OCI-LY3 (cell line): Measurements from ENCODE around the gene LNX1.

Source experiments
- EZH2phosphoT487 ChIP-seq: fragments of 200-600 bp; shearing (Covaris generic); IDR thresholded peaks from 2 replicates; pipeline ENCODE4 v1.6.1; 2018; ENCODE audit warnings: antibody characterized with exemption, mixed run types, low read depth
- TF ChIP-seq, protein P1 (sequence below): fragments of 200-600, 300-600 bp; sonication (generic); IDR thresholded peaks from 2 replicates; pipeline ENCODE4 v1.5.1; 2014; ENCODE audit warnings: antibody characterized with exemption, low read length, low read depth

DNA sequence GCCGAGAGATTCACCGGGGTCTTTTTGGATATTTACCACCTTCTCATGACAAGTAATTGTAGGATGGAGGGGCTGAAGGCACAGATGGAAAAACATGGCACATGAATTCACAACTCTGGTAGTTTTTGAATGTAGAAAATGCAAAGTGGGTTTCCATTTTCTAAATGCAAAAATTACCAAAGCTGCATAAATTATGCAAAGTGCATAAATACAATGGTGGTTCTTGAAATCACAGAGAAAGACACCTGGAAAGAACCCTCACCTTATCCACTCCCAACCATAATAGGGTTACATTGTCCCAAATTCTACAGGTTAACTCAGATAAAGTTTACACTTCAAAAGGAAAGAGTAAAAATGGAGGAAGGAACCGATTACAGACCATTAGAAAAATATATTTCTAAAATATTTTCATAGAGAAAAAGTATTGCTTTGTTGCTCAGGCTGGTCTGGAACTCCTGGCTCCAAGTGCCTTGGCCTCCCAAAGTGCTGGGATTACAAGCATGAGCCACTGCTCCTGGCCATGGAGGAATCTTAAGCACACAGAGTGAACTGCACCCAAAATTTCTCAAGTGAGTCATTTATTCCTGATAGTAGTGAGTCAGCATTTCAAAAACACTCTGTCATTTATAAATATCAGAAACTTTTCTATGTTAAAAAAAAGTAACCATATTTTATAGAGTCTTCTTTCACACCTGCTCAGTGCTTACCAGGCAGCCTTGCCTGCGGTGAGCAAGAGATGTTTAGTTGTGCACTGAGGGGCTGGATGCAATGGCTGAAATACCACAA, 112.4 kb downstream of the LNX1 start:
- TF ChIP-seq, protein P1, sequence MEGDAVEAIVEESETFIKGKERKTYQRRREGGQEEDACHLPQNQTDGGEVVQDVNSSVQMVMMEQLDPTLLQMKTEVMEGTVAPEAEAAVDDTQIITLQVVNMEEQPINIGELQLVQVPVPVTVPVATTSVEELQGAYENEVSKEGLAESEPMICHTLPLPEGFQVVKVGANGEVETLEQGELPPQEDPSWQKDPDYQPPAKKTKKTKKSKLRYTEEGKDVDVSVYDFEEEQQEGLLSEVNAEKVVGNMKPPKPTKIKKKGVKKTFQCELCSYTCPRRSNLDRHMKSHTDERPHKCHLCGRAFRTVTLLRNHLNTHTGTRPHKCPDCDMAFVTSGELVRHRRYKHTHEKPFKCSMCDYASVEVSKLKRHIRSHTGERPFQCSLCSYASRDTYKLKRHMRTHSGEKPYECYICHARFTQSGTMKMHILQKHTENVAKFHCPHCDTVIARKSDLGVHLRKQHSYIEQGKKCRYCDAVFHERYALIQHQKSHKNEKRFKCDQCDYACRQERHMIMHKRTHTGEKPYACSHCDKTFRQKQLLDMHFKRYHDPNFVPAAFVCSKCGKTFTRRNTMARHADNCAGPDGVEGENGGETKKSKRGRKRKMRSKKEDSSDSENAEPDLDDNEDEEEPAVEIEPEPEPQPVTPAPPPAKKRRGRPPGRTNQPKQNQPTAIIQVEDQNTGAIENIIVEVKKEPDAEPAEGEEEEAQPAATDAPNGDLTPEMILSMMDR = no peak
- no peak for TF ChIP-seq EZH2phosphoT487
